IPS-20b (cell line): ENCODE results near the gene IQSEC1.

Experiments
- H3K27ac ChIP-seq: one replicate; pipeline ENCODE4 v1.5.1; 2013; ENCODE audit warnings: low read length
- H3K27me3 ChIP-seq: 2 replicates; pipeline ENCODE4 v1.6.1; 2013; ENCODE audit warnings: mild to moderate bottlenecking, low read length, inconsistent platforms; ENCODE audit not compliant: insufficient read depth
- H3K36me3 ChIP-seq: 2 replicates; pipeline ENCODE4 v1.6.1; 2013; ENCODE audit warnings: low read depth, mild to moderate bottlenecking, inconsistent platforms, low read length, moderate library complexity; ENCODE audit not compliant: insufficient read depth
- H3K4me1 ChIP-seq: 2 replicates; pipeline ENCODE4 v1.6.1; 2013; ENCODE audit warnings: mild to moderate bottlenecking, control low read depth, inconsistent platforms, low read length, moderate library complexity; ENCODE audit not compliant: insufficient read depth
- H3K4me3 ChIP-seq: 2 replicates; pipeline ENCODE4 v1.5.1; 2013; ENCODE audit warnings: mild to moderate bottlenecking, low read length, inconsistent platforms
- H3K9ac ChIP-seq: 2 replicates; pipeline ENCODE4 v1.6.1; 2013; ENCODE audit warnings: low read depth, mild to moderate bottlenecking, inconsistent platforms, low read length, moderate library complexity
- H3K9me3 ChIP-seq: 2 replicates; pipeline ENCODE4 v1.6.1; 2013; ENCODE audit warnings: mild to moderate bottlenecking, low read depth, low read length, inconsistent platforms; ENCODE audit not compliant: insufficient read depth

IQSEC1 gene

GRCh38 chr3:12896063-12896985, 176.9 kb downstream of the IQSEC1 start:
- Histone ChIP-seq H3K9ac (no peak overlapping the region), H3K27me3 (peaks cover 18% of the 10 kb centered on the region), H3K4me1 (no peaks in the 10 kb centered on the region), H3K36me3 (peaks cover 5% of the 10 kb centered on the region), H3K9me3 (no peaks in the 10 kb centered on the region), H3K4me3 (no peak overlapping the region), H3K27ac (no peak overlapping the region)

GRCh38 chr3:12895391-12896062, 177.7 kb downstream of the IQSEC1 start:
- no peak overlapping the region for H3K9ac ChIP-seq

GRCh38 chr3:12894629-12895028, 178.6 kb downstream of the IQSEC1 start:
- Histone ChIP-seq H3K4me3 (no peak overlapping the region), H3K36me3 (peaks cover 3% of the 10 kb centered on the region), H3K9me3 (no peaks in the 10 kb centered on the region), H3K27me3 (peaks cover 34% of the 10 kb centered on the region), H3K9ac (no peak overlapping the region), H3K27ac (no peak overlapping the region), H3K4me1 (no peaks in the 10 kb centered on the region)

More at GRCh38 chr3:12895391-12896062, 177.7 kb downstream of the IQSEC1 start:
- Histone ChIP-seq H3K9me3 (no peaks in the 10 kb centered on the region), H3K36me3 (peaks cover 5% of the 10 kb centered on the region), H3K4me3 (no peak overlapping the region), H3K4me1 (no peaks in the 10 kb centered on the region), H3K27me3 (peaks cover 26% of the 10 kb centered on the region), H3K27ac (no peak overlapping the region)

- no peaks in the 10 kb centered on the region for H3K4me1 ChIP-seq
- H3K27ac ChIP-seq, result no peak overlapping the region
- no peaks in the 10 kb centered on the region for H3K9me3 ChIP-seq
- no peaks in the 10 kb centered on the region for H3K36me3 ChIP-seq
- H3K27me3 ChIP-seq, result peaks cover 42% of the 10 kb centered on the region
- H3K9ac ChIP-seq, result no peak overlapping the region
- H3K4me3 ChIP-seq, result no peak overlapping the region
Measured at GRCh38 chr3:12893852-12894251, 179.4 kb downstream of the IQSEC1 start.

- Histone ChIP-seq H3K27ac (no peak overlapping the region), H3K9ac (no peak overlapping the region), H3K9me3 (no peaks in the 10 kb centered on the region), H3K4me3 (no peak overlapping the region), H3K36me3 (no peaks in the 10 kb centered on the region), H3K4me1 (no peaks in the 10 kb centered on the region), H3K27me3 (peaks cover 48% of the 10 kb centered on the region)
Measured at GRCh38 chr3:12893247-12893646, 180.0 kb downstream of the IQSEC1 start.

GRCh38 chr3:12892840-12893189, 180.4 kb downstream of the IQSEC1 start:
- Histone ChIP-seq H3K4me1 (no peaks in the 10 kb centered on the region), H3K4me3 (no peak overlapping the region), H3K9me3 (no peaks in the 10 kb centered on the region), H3K27me3 (peaks cover 50% of the 10 kb centered on the region), H3K36me3 (no peaks in the 10 kb centered on the region), H3K9ac (no peak overlapping the region), H3K27ac (no peak overlapping the region)

- peaks cover 55% of the 10 kb centered on the region for H3K27me3 ChIP-seq
- no peak overlapping the region for H3K9ac ChIP-seq
- H3K9me3 ChIP-seq, result no peaks in the 10 kb centered on the region
- H3K4me1 ChIP-seq, result no peaks in the 10 kb centered on the region
- H3K36me3 ChIP-seq, result no peaks in the 10 kb centered on the region
- H3K27ac ChIP-seq, result no peak overlapping the region
- H3K4me3 ChIP-seq, result no peak overlapping the region
Measured at GRCh38 chr3:12891985-12892839, 181.0 kb downstream of the IQSEC1 start.

GRCh38 chr3:12891391-12891984, 181.7 kb downstream of the IQSEC1 start:
- no peaks in the 10 kb centered on the region for H3K4me1 ChIP-seq
- no peaks in the 10 kb centered on the region for H3K9me3 ChIP-seq
- peaks cover 62% of the 10 kb centered on the region for H3K27me3 ChIP-seq
- H3K9ac ChIP-seq, result no peak overlapping the region
- H3K36me3 ChIP-seq, result no peaks in the 10 kb centered on the region
- no peak overlapping the region for H3K27ac ChIP-seq
- H3K4me3 ChIP-seq, result no peak overlapping the region

- no peaks in the 10 kb centered on the region for H3K36me3 ChIP-seq
Measured at GRCh38 chr3:12890610-12891390, 182.4 kb downstream of the IQSEC1 start.

GRCh38 chr3:12886736-12887135, 186.5 kb downstream of the IQSEC1 start:
- peaks cover 71% of the 10 kb centered on the region for H3K27me3 ChIP-seq
- no peaks in the 10 kb centered on the region for H3K9me3 ChIP-seq
- H3K4me3 ChIP-seq, result no peak overlapping the region
- no peaks in the 10 kb centered on the region for H3K36me3 ChIP-seq
- no peak overlapping the region for H3K9ac ChIP-seq
- no peaks in the 10 kb centered on the region for H3K4me1 ChIP-seq
- H3K27ac ChIP-seq, result no peak overlapping the region

More at GRCh38 chr3:12890610-12891390, 182.4 kb downstream of the IQSEC1 start:
- no peaks in the 10 kb centered on the region for H3K4me1 ChIP-seq
- H3K27me3 ChIP-seq, result peaks cover 68% of the 10 kb centered on the region
- H3K9ac ChIP-seq, result no peak overlapping the region
- no peak overlapping the region for H3K27ac ChIP-seq
- no peaks in the 10 kb centered on the region for H3K9me3 ChIP-seq
- H3K4me3 ChIP-seq, result no peak overlapping the region
